Activated CD4-positive, alpha-beta memory T cell treated with anti-CD3 and anti-CD28 coated beads for 36 hours (primary cell): ENCODE measurements around the gene CATSPER1. TPM values are rescaled to one million over a fixed set of nuclear protein-coding genes. Genes with fewer than 3 reads are reported as not detected.

Experiments used
- CTCF ChIA-PET: fragments of 350-600 bp; sonication (Branson Sonifier 250); formaldehyde crosslinking; loops from one replicate; lab custom pipeline; 2021; ENCODE audit warnings: antibody characterized with exemption, inconsistent platforms; lab: Charles Lee
- POLR2A ChIA-PET: fragments of 350-600 bp; sonication (Branson Sonifier 250); formaldehyde crosslinking; loops from one replicate; lab custom pipeline; 2021; ENCODE audit warnings: antibody characterized with exemption; lab: Charles Lee
- DNase-seq: peaks from one replicate; pipeline ENCODE4 v3.0.0-alpha.2; 2020
- H3K27ac Mint-ChIP-seq: one replicate; pipeline ENCODE4 v1.8.0; 2021; ENCODE audit warnings: mixed read lengths
- H3K27me3 Mint-ChIP-seq: one replicate; pipeline ENCODE4 v1.8.0; 2021; ENCODE audit warnings: mixed read lengths
- H3K36me3 Mint-ChIP-seq: one replicate; pipeline ENCODE4 v1.8.0; 2021; ENCODE audit warnings: mixed read lengths
- H3K4me1 Mint-ChIP-seq: one replicate; pipeline ENCODE4 v1.8.0; 2021; ENCODE audit warnings: low read depth, mixed read lengths
- H3K4me3 Mint-ChIP-seq: one replicate; pipeline ENCODE4 v1.8.0; 2021; ENCODE audit warnings: mild to moderate bottlenecking, mixed read lengths
- H3K9me3 Mint-ChIP-seq: one replicate; pipeline ENCODE4 v1.8.0; 2021; ENCODE audit warnings: mixed read lengths
- intact Hi-C: fragments of 100-400 bp; cut with micrococcal nuclease; formaldehyde crosslinking; loops from one replicate; pipeline ENCODE4 v1.15.1; 2023
- total RNA-seq, 2 experiments: library from RNA; stranded (reverse); gene quantifications; one replicate each; pipeline ENCODE4 v1.2.3, GENCODE V29; 2021

Gene CATSPER1
- total RNA-seq, 2 experiments from 2014 or later = not detected

DNA sequence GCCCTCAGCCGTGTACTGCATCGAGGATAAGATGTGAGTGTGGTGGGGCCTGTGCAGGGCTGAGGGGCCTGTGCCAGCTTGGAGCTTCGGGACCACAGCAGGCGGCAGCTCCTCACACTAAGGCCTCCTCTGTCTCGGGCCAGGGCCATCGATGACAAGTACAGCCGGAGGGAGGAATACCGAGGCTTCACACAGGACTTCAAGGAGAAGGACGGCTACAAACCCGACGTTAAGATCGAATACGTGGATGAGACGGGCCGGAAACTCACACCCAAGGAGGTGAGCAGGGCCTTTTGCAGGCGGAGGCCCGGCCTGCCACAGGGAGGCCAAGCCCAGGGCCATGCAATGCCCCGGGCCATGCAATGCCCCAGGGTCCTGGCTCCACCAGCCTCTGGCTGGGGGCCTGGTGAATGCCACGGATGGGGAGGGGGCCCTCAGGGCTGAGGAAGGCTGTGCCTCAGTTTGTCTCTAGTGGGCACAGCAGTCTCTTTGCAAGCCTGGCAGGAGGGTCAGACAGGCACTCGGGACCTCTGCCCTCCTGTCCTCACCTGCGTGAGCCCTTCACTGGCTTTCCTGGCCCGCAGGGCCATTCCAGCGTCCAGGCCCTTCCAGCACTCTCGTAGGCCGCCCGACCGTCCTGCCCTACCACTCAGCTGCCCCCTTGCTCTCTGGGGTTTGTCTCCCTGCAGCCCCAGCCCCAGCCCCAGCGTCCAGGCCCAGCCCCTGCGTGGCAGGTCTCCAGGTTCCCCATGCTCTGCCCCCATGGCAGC lies 48.5 kb downstream of the CATSPER1 start:
- H3K4me3 Mint-ChIP-seq = no peak overlapping the region
- peaks cover 31% of the 10 kb centered on the region for H3K36me3 Mint-ChIP-seq
- H3K9me3 Mint-ChIP-seq = no peaks in the 10 kb centered on the region
- DNase-seq = no peak
- ChIA-PET CTCF (interaction anchor here (1.2 to 1.9 kb wide), 3 partner anchors 10 to 93 kb away, joined by 4 to 7 read pairs (median 6); no protein-coding TSS in a partner anchor), POLR2A (interaction anchor here (1.3 kb wide), 1 partner anchor 87 kb away, joined by 3 read pairs; the partner anchor contains the start of gene CCDC85B)
- H3K27ac Mint-ChIP-seq = no peak overlapping the region
- H3K27me3 Mint-ChIP-seq = no peaks in the 10 kb centered on the region
- intact Hi-C loops = no loop called here
- H3K4me1 Mint-ChIP-seq = no peaks in the 10 kb centered on the region

- DNase-seq = no peak
- intact Hi-C loops = no loop called here
- ChIA-PET CTCF (interaction anchor here (1.0 to 1.9 kb wide), 2 partner anchors 12 to 92 kb away, joined by 4 to 7 read pairs; no protein-coding TSS in a partner anchor), POLR2A (interaction anchor here (1.3 kb wide), 1 partner anchor 86 kb away, joined by 3 read pairs; the partner anchor contains the start of gene CCDC85B)
- Mint-ChIP-seq H3K27ac (no peak overlapping the region), H3K9me3 (no peaks in the 10 kb centered on the region), H3K4me1 (no peaks in the 10 kb centered on the region), H3K27me3 (no peaks in the 10 kb centered on the region), H3K4me3 (no peak overlapping the region), H3K36me3 (peaks cover 34% of the 10 kb centered on the region)
Measured at GRCh38 chr11:65976216-65977176, 49.8 kb downstream of the CATSPER1 start.

- ChIA-PET CTCF (interaction anchor here (1.0 to 1.9 kb wide), 2 partner anchors 13 to 91 kb away, joined by 4 to 7 read pairs; no protein-coding TSS in a partner anchor), POLR2A (no interaction called here)
- no peaks in the 10 kb centered on the region for H3K9me3 Mint-ChIP-seq
- H3K4me3 Mint-ChIP-seq = no peak overlapping the region
- intact Hi-C loops = no loop called here
- H3K4me1 Mint-ChIP-seq = no peaks in the 10 kb centered on the region
- H3K27me3 Mint-ChIP-seq = no peaks in the 10 kb centered on the region
- H3K36me3 Mint-ChIP-seq = peaks cover 34% of the 10 kb centered on the region
- no peak overlapping the region for H3K27ac Mint-ChIP-seq
- DNase-seq = no peak
Measured at GRCh38 chr11:65975771-65976170, 50.5 kb downstream of the CATSPER1 start.

- H3K27ac Mint-ChIP-seq = no peak overlapping the region
- no peaks in the 10 kb centered on the region for H3K9me3 Mint-ChIP-seq
- no peaks in the 10 kb centered on the region for H3K27me3 Mint-ChIP-seq
- no peak overlapping the region for H3K4me3 Mint-ChIP-seq
- peaks cover 6% of the 10 kb centered on the region for H3K4me1 Mint-ChIP-seq
- DNase-seq = no peak
- intact Hi-C loops = no loop called here
- ChIA-PET CTCF (no interaction called here), POLR2A (no interaction called here)
- peaks cover 40% of the 10 kb centered on the region for H3K36me3 Mint-ChIP-seq
Measured at GRCh38 chr11:65973439-65974110, 52.7 kb downstream of the CATSPER1 start.

DNA sequence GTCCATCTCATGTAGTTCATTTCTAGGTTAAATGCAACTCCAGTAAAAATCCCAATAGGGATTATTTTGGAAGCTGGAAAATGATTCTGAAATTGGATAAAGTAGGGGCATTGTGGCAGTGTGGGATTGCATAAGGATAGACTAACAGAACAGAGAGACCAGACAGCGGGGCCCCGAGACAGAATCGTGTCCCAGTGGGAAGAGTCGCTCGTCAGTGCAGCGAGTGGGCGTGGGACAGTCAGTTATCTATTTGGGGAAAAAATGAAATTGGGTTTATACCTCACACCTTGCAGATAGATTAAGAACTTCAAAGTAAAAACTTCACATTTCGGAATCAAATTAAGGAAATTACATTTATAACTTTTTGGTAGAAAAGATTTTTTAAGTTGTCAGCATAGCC lies 54.2 kb downstream of the CATSPER1 start:
- ChIA-PET POLR2A (interaction anchor here (2.1 kb wide), 1 partner anchor 10 kb away, joined by 6 read pairs; the partner anchor contains the start of gene SART1), CTCF (interaction anchor here (0.7 to 1.6 kb wide), 2 partner anchors 16 to 261 kb away, joined by 3 to 4 read pairs; partner anchors contain the start of gene KAT5)
- H3K27me3 Mint-ChIP-seq = no peaks in the 10 kb centered on the region
- peaks cover 41% of the 10 kb centered on the region for H3K36me3 Mint-ChIP-seq
- no peaks in the 10 kb centered on the region for H3K9me3 Mint-ChIP-seq
- intact Hi-C loops = no loop called here
- no peak overlapping the region for H3K4me3 Mint-ChIP-seq
- H3K4me1 Mint-ChIP-seq = peaks cover 9% of the 10 kb centered on the region
- no peak for DNase-seq
- H3K27ac Mint-ChIP-seq = peak overlapping the region; percentile 49

DNA sequence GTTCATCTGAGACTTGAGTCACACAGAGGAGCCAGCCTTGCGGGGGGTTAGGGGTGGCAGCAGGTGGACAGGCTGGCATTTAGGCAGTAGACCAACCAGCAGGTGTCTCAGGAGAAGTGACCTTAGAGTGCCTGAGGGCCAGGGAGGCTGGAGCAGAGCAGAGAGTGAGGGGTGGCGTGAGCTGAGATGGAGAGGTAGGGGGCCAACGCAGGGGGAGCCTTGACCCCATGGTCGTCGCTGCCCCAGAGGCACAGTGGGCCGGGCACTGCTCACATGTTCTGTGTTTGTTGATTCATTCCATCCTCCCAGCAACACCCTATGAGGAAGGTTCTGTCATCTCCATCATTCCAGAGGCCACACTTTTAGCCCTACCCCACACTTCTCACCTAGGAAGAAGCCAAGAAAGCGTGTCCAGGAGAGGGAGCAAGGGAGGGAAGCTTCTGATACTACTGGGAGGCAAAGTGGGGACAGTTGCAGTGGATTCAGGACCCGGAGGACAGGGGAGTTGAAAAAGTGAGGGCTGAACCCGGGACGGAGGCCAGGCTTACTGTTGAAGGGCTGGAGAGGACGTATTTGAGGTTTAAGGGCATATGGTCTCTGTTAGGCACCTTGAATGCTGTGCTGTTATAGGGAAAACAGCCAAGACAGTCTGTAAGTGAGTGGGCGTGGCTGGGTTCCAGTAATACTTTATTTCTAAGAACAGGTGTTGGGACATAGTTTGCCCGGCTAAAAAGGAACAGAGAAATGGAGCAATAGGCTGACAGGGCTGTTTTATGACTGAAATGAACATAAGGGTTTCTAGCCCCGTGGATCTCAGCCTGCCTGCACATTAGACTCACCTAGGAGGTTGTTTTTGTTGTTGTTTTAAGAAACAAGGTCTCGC lies 57.4 kb downstream of the CATSPER1 start:
- H3K27me3 Mint-ChIP-seq = no peaks in the 10 kb centered on the region
- H3K4me3 Mint-ChIP-seq = no peak overlapping the region
- H3K27ac Mint-ChIP-seq = peak overlapping the region; percentile 31
- ChIA-PET CTCF (interaction anchor here (0.7 to 2.7 kb wide), 3 partner anchors 84 to 1179 kb away, joined by 3 to 10 read pairs (median 7); no protein-coding TSS in a partner anchor), POLR2A (no interaction called here)
- peaks cover 13% of the 10 kb centered on the region for H3K4me1 Mint-ChIP-seq
- peaks cover 56% of the 10 kb centered on the region for H3K36me3 Mint-ChIP-seq
- intact Hi-C loops = no loop called here
- H3K9me3 Mint-ChIP-seq = no peaks in the 10 kb centered on the region
- no peak for DNase-seq

- intact Hi-C loops = no loop called here
- Mint-ChIP-seq H3K4me1 (peaks cover 27% of the 10 kb centered on the region), H3K9me3 (no peaks in the 10 kb centered on the region), H3K36me3 (peaks cover 55% of the 10 kb centered on the region), H3K27me3 (no peaks in the 10 kb centered on the region), H3K4me3 (no peak overlapping the region), H3K27ac (no peak overlapping the region)
- ChIA-PET POLR2A (no interaction called here), CTCF (interaction anchor here (0.9 to 2.0 kb wide), 3 partner anchors 55 to 108 kb away, joined by 3 to 7 read pairs (median 3); no protein-coding TSS in a partner anchor)
- DNase-seq = no peak
Measured at GRCh38 chr11:65967329-65967934, 58.8 kb downstream of the CATSPER1 start.

Other genes starting within 250 kb of the CATSPER1 start
- gene AP5B1, start 245.5 kb downstream of the CATSPER1 start, total RNA-seq = 10 to 100 TPM; 13.6 to 14.5 TPM
- not detected for gene OVOL1, start 239.4 kb downstream of the CATSPER1 start, total RNA-seq
- gene SNX32, start 192.5 kb downstream of the CATSPER1 start, total RNA-seq = 1 to 10 TPM; 2.0 to 2.7 TPM
- 1,000 to 10,000 TPM; 1,166 to 1,191 TPM for gene CFL1, start 168.3 kb downstream of the CATSPER1 start, total RNA-seq
- 10 to 100 TPM; 69.8 to 71.7 TPM for gene MUS81, start 166.0 kb downstream of the CATSPER1 start, total RNA-seq
- 10 to 100 TPM; 11.5 to 12.5 TPM for gene EFEMP2, start 153.7 kb downstream of the CATSPER1 start, total RNA-seq
- 10 to 100 TPM; 11.1 to 13.2 TPM for gene CTSW, start 146.6 kb downstream of the CATSPER1 start, total RNA-seq
- 100 to 1,000 TPM in 1 of 2 experiments, 10 to 100 TPM in 1; 94.2 to 101 TPM for gene FIBP, start 138.0 kb downstream of the CATSPER1 start, total RNA-seq
- 10 to 100 TPM; 40.0 to 44.4 TPM for gene CCDC85B, start 135.8 kb downstream of the CATSPER1 start, total RNA-seq
- 10 to 100 TPM; 17.1 to 17.7 TPM for gene FOSL1, start 126.1 kb downstream of the CATSPER1 start, total RNA-seq
- gene C11orf68, start 107.4 kb downstream of the CATSPER1 start, total RNA-seq = 10 to 100 TPM; 22.2 to 23.6 TPM
- gene DRAP1, start 107.1 kb downstream of the CATSPER1 start, total RNA-seq = 100 to 1,000 TPM; 154 to 169 TPM
- not detected for gene TSGA10IP, start 81.0 kb downstream of the CATSPER1 start, total RNA-seq
- gene SART1, start 64.7 kb downstream of the CATSPER1 start, total RNA-seq = 10 to 100 TPM; 59.1 to 60.5 TPM
- 10 to 100 TPM; 41.2 to 42.7 TPM for gene EIF1AD, start 24.3 kb downstream of the CATSPER1 start, total RNA-seq
- gene BANF1, start 24.0 kb downstream of the CATSPER1 start, total RNA-seq = 100 to 1,000 TPM; 264 to 280 TPM
- not detected for gene CST6, start 14.5 kb downstream of the CATSPER1 start, total RNA-seq
- not detected for gene GAL3ST3, start 22.7 kb upstream of the CATSPER1 start, total RNA-seq
- gene SF3B2, start 25.9 kb upstream of the CATSPER1 start, total RNA-seq = 100 to 1,000 TPM; 271 to 274 TPM
- gene PACS1, start 43.8 kb upstream of the CATSPER1 start, total RNA-seq = 10 to 100 TPM; 82.0 to 84.1 TPM
- gene KLC2, start 231.2 kb upstream of the CATSPER1 start, total RNA-seq = 10 to 100 TPM; 40.5 to 44.8 TPM
- gene RAB1B, start 242.2 kb upstream of the CATSPER1 start, total RNA-seq = 100 to 1,000 TPM; 118 to 124 TPM